Liver (tissue), 9 donors: Measurements from ENCODE around the gene HEBP2. TPM values are rescaled to one million over a fixed set of nuclear protein-coding genes. Genes with fewer than 3 reads are reported as not detected.

Experiments used
- DNase-seq: peaks from one replicate; pipeline ENCODE4 v3.0.0-alpha.2; 2017; ENCODE audit warnings: low spot score
- H3K27ac ChIP-seq, 2 donors: one replicate each; pipeline ENCODE4 v1.7.0; 2013; ENCODE audit warnings: inconsistent platforms in 2 of 2, low read length in 2 of 2, control low read depth in 1 of 2, low read depth in 1 of 2, mild to moderate bottlenecking in 1 of 2
- H3K27me3 ChIP-seq, 4 donors: one replicate each; pipeline versions ENCODE4 v1.6.1 to v1.7.0; 2013; ENCODE audit warnings: low read length in 3 of 4, inconsistent platforms in 1 of 4, mild to moderate bottlenecking in 1 of 4, moderate library complexity in 1 of 4; ENCODE audit not compliant: control insufficient read depth in 4 of 4, insufficient read depth in 4 of 4
- H3K36me3 ChIP-seq, 4 donors: one replicate each; pipeline versions ENCODE4 v1.6.1 to v1.7.0; 2013; ENCODE audit warnings: low read length in 3 of 4, mild to moderate bottlenecking in 3 of 4, low read depth in 1 of 4, moderate library complexity in 1 of 4; ENCODE audit not compliant: control insufficient read depth in 4 of 4, insufficient read depth in 3 of 4
- H3K4me1 ChIP-seq, 4 donors: one replicate each; pipeline versions ENCODE4 v1.6.1 to v1.7.0; 2013; ENCODE audit warnings: low read length in 3 of 4, mild to moderate bottlenecking in 3 of 4, moderate library complexity in 1 of 4; ENCODE audit not compliant: control insufficient read depth in 4 of 4, insufficient read depth in 4 of 4
- H3K4me3 ChIP-seq, 3 donors: one replicate each; pipeline versions ENCODE4 v1.6.1 to v1.7.0; 2013; ENCODE audit warnings: low read length in 3 of 3, control low read depth in 1 of 3, low read depth in 1 of 3, mild to moderate bottlenecking in 1 of 3
- H3K9ac ChIP-seq, 2 donors: one replicate each; pipeline ENCODE4 v1.7.0; 2013; ENCODE audit warnings: low read length in 2 of 2, mild to moderate bottlenecking in 2 of 2, moderate library complexity in 2 of 2, control low read depth in 1 of 2, low read depth in 1 of 2
- H3K9me3 ChIP-seq, 4 donors: one replicate each; pipeline versions ENCODE4 v1.6.1 to v1.7.0; 2013; ENCODE audit warnings: low read length in 3 of 4; ENCODE audit not compliant: control insufficient read depth in 4 of 4
- ATF3 ChIP-seq: IDR thresholded peaks from 2 replicates; pipeline ENCODE4 v1.6.1; 2016; ENCODE audit warnings: antibody characterized with exemption
- FOXA2 ChIP-seq: IDR thresholded peaks from 2 replicates; pipeline ENCODE4 v1.6.1; 2016; ENCODE audit warnings: antibody characterized with exemption
- GABPA ChIP-seq, 2 donors: IDR thresholded peaks in 1 of 2; conservative IDR thresholded peaks in 1 of 2; 2 replicates each; pipeline ENCODE4 v1.6.1; 2016; ENCODE audit warnings: antibody characterized with exemption in 2 of 2, mild to moderate bottlenecking in 1 of 2, moderate library complexity in 1 of 2
- HNF4A ChIP-seq, 2 donors: conservative IDR thresholded peaks; 2 replicates each; pipeline ENCODE4 v1.6.1; 2016; ENCODE audit warnings: antibody characterized with exemption in 2 of 2, mild to moderate bottlenecking in 2 of 2
- HNF4G ChIP-seq: IDR thresholded peaks from 2 replicates; pipeline ENCODE4 v1.6.1; 2016; ENCODE audit warnings: antibody characterized with exemption
- RAD21 ChIP-seq, 2 donors: IDR thresholded peaks; 2 replicates each; pipeline ENCODE4 v1.6.1; 2016; ENCODE audit warnings: antibody characterized with exemption in 2 of 2, mild to moderate bottlenecking in 2 of 2
- RXRA ChIP-seq, 2 donors: IDR thresholded peaks; 2 replicates each; pipeline ENCODE4 v1.6.1; 2017 to 2018; ENCODE audit warnings: antibody characterized with exemption in 2 of 2, mild to moderate bottlenecking in 1 of 2
- YY1 ChIP-seq: IDR thresholded peaks from 2 replicates; pipeline ENCODE4 v1.6.1; 2016; ENCODE audit warnings: antibody characterized with exemption, mild to moderate bottlenecking
- WGBS: extraction: QIAGEN DNeasy Blood & Tissue Kit; methylation state at CpG from one replicate; pipeline ENCODE4 v1.1.7; 2013; 5-methylcytosine and 5-hydroxymethylcytosine counted together
- polyA plus RNA-seq, 2 donors: library from polyadenylated mRNA; stranded (reverse) in 1 of 2; unstranded in 1 of 2; fragments of 200-250 nt in 1 of 2; fragments of >200 nt in 1 of 2; fragmentation: Nextera tagmentation in 1 of 2; extraction: Ambion mirVana in 1 of 2; gene quantifications; one replicate each; pipeline versions ENCODE4 v1.2.1 to v1.2.3, GENCODE V29; 2013 to 2015
- total RNA-seq, 2 donors: library from RNA; depleted of rRNA; stranded (reverse); fragments of >200 nt; gene quantifications; one replicate each; pipeline ENCODE4 v1.2.3, GENCODE V29; 2014
- TF ChIP-seq, protein P1 (sequence below): IDR thresholded peaks from 2 replicates; pipeline ENCODE4 v1.6.1; 2016; ENCODE audit warnings: antibody characterized with exemption, mild to moderate bottlenecking
- donor health status: healthy.
- donor health status: healthy.
- donor health status: healthy.
- donor health status: healthy.
- donor health status: healthy.

HEBP2 gene
- total and polyA plus RNA-seq, 4 donors = 5.6 to 58.0 (median 16.8) TPM

- H3K27ac ChIP-seq = no peak overlapping the region
- H3K9ac ChIP-seq = no peak overlapping the region
- no peak for TF ChIP-seq HNF4A (conservative IDR thresholded peaks at IDR 0.05)
- no peak for TF ChIP-seq ATF3
- no peak for TF ChIP-seq HNF4G
- no peak for TF ChIP-seq RXRA (IDR thresholded peaks at IDR 0.05)
- DNase-seq = no peak
- no peaks in the 10 kb centered on the region for H3K27me3 ChIP-seq
- no peaks in the 10 kb centered on the region for H3K9me3 ChIP-seq
- H3K36me3 ChIP-seq = peaks cover 0 to 11% (median 10%) of the 10 kb centered on the region in 4 donors
- 93% methylated on average over 8 of the region's 8 CpGs for WGBS
- no peak overlapping the region for H3K4me3 ChIP-seq
- peaks cover 6 to 29% (median 15%) of the 10 kb centered on the region in 4 donors for H3K4me1 ChIP-seq
Measured at GRCh38 chr6:138402838-138403187, 1.2 kb upstream of the HEBP2 start.

GRCh38 chr6:138403324-138403800 is 661 bp upstream of the HEBP2 start:
- H3K27ac ChIP-seq = peak overlapping the region; percentile 83 to 96
- no peaks in the 10 kb centered on the region for H3K9me3 ChIP-seq
- TF ChIP-seq RAD21 (IDR thresholded peaks at IDR 0.05) = peak in 1 of 2 donors; percentile 13
- TF ChIP-seq, protein P1, sequence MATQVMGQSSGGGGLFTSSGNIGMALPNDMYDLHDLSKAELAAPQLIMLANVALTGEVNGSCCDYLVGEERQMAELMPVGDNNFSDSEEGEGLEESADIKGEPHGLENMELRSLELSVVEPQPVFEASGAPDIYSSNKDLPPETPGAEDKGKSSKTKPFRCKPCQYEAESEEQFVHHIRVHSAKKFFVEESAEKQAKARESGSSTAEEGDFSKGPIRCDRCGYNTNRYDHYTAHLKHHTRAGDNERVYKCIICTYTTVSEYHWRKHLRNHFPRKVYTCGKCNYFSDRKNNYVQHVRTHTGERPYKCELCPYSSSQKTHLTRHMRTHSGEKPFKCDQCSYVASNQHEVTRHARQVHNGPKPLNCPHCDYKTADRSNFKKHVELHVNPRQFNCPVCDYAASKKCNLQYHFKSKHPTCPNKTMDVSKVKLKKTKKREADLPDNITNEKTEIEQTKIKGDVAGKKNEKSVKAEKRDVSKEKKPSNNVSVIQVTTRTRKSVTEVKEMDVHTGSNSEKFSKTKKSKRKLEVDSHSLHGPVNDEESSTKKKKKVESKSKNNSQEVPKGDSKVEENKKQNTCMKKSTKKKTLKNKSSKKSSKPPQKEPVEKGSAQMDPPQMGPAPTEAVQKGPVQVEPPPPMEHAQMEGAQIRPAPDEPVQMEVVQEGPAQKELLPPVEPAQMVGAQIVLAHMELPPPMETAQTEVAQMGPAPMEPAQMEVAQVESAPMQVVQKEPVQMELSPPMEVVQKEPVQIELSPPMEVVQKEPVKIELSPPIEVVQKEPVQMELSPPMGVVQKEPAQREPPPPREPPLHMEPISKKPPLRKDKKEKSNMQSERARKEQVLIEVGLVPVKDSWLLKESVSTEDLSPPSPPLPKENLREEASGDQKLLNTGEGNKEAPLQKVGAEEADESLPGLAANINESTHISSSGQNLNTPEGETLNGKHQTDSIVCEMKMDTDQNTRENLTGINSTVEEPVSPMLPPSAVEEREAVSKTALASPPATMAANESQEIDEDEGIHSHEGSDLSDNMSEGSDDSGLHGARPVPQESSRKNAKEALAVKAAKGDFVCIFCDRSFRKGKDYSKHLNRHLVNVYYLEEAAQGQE = no peak
- DNase-seq = peak; percentile 39
- peak overlapping the region; percentile 58 to 94 (median 86) for H3K4me3 ChIP-seq
- peak overlapping the region; percentile 70 to 100 for H3K9ac ChIP-seq
- peaks cover 7 to 34% (median 18%) of the 10 kb centered on the region in 4 donors for H3K4me1 ChIP-seq
- H3K36me3 ChIP-seq = peaks cover 0 to 14% (median 11%) of the 10 kb centered on the region in 4 donors
- 1% methylated on average over 30 of the region's 30 CpGs for WGBS
- H3K27me3 ChIP-seq = no peaks in the 10 kb centered on the region

DNA sequence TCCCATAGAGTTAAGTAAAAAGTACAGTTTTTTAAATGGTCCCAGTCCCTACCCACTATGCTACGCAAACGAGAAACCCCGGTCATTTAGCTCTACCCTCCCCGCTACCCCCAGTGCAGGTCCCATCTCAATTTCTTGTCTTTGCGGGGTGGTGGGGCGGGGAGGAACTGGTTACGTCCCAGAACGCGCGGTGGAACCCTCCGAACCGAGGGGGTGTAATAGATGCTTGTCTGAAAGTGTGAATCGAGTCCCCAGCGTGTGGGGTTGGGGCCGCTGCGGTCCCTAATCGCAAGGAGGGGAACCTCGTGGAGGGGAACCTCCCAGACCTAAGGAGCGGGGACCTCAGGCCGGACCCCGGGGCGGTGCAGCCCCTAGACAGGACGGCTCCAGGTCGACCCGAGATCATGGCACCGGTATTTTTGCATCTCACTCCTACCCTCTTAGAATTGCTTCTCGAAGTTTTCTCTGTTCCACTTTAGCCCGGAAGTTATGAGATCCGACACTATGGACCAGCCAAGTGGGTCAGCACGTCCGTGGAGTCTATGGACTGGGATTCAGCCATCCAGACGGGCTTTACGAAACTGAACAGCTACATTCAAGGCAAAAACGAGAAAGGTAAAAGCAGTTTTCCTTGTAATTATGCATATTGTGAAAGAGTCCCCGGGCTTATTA is 779 bp downstream of the HEBP2 start:
- DNase-seq = no peak
- TF ChIP-seq GABPA (IDR thresholded peaks at IDR 0.05 in 1 of 2, conservative IDR thresholded peaks at IDR 0.05 in 1 of 2) (peak in 1 of 2 donors; percentile 20), RXRA (IDR thresholded peaks at IDR 0.05) (peak in 1 of 2 donors; percentile 6), FOXA2 (no peak), YY1 (peak; percentile 50)
- peak overlapping the region; percentile 65 to 95 (median 86) for H3K4me3 ChIP-seq
- H3K9me3 ChIP-seq = no peaks in the 10 kb centered on the region
- 4% methylated on average over 35 of the region's 35 CpGs for WGBS
- H3K27ac ChIP-seq = peak overlapping the region; percentile 83 to 96
- peak overlapping the region; percentile 5 to 100 for H3K9ac ChIP-seq
- H3K27me3 ChIP-seq = no peaks in the 10 kb centered on the region
- H3K4me1 ChIP-seq = peaks cover 7 to 44% (median 21%) of the 10 kb centered on the region in 4 donors
- H3K36me3 ChIP-seq = peaks cover 0 to 17% (median 15%) of the 10 kb centered on the region in 4 donors
